NCI-H2196 (cell line): ENCODE data around the gene SMAD3.
"Not testable (repeated sequence)": the region's sequence is repeated elsewhere in the genome, so short reads cannot be mapped to it uniquely, and the experiment has no call there.

ENCODE experiments used
- DNase-seq: peaks from one replicate; lab custom pipeline; 2025; ENCODE audit not compliant: unreplicated experiment; lab: John Stamatoyannopoulos, UW

The SMAD3 gene

GRCh38 chr15:67065531-67066005, at the start of gene SMAD3:
Gene SMAD3 (plus strand): TSS chr15:67065602. CDS start chr15:67066155, 553 bp downstream.
- peak; percentile 56 for DNase-seq

GRCh38 chr15:67017311-67017710, 48.1 kb upstream of the SMAD3 start:
- no peak for DNase-seq

GRCh38 chr15:67018026-67018425, 47.4 kb upstream of the SMAD3 start:
- DNase-seq, result no peak

GRCh38 chr15:67018441-67018840, 47.0 kb upstream of the SMAD3 start:
- no peak for DNase-seq

GRCh38 chr15:67019069-67019468, 46.3 kb upstream of the SMAD3 start:
- DNase-seq, result no peak

GRCh38 chr15:67019884-67020520, 45.4 kb upstream of the SMAD3 start:
- DNase-seq, result no peak

- DNase-seq, result not testable (repeated sequence)
These were observed 44.7 kb upstream of the SMAD3 start for GRCh38 chr15:67020668-67021067.

GRCh38 chr15:67021455-67021854, 43.9 kb upstream of the SMAD3 start:
- DNase-seq, result no peak

GRCh38 chr15:67022587-67023105, 42.8 kb upstream of the SMAD3 start:
- DNase-seq, result no peak

GRCh38 chr15:67023517-67024313, 41.7 kb upstream of the SMAD3 start:
- DNase-seq, result no peak

GRCh38 chr15:67024314-67024997, 40.9 kb upstream of the SMAD3 start:
- peak; percentile 24 for DNase-seq

GRCh38 chr15:67024998-67025368, 40.4 kb upstream of the SMAD3 start:
- DNase-seq, result no peak

- DNase-seq, result peak; percentile 16
These were observed 39.4 kb upstream of the SMAD3 start for GRCh38 chr15:67025719-67026609.

- no peak for DNase-seq
These were observed 38.8 kb upstream of the SMAD3 start for GRCh38 chr15:67026610-67026967.

GRCh38 chr15:67028440-67028839, 37.0 kb upstream of the SMAD3 start:
- not testable (repeated sequence) for DNase-seq

GRCh38 chr15:67030036-67030762, 35.2 kb upstream of the SMAD3 start:
- peak; percentile 10 for DNase-seq

GRCh38 chr15:67031331-67031730, 34.1 kb upstream of the SMAD3 start:
- no peak for DNase-seq

GRCh38 chr15:67032608-67033007, 32.8 kb upstream of the SMAD3 start:
- no peak for DNase-seq

GRCh38 chr15:67033012-67033411, 32.4 kb upstream of the SMAD3 start:
- DNase-seq, result no peak

- no peak for DNase-seq
These were observed 31.8 kb upstream of the SMAD3 start for GRCh38 chr15:67033571-67034044.
